ENCODE results near the gene NECTIN4. TPM values are rescaled to one million over a fixed set of nuclear protein-coding genes. Genes with fewer than 3 reads are reported as not detected.

The NECTIN4 gene
- total and polyA plus RNA-seq, 10 of the 15 experiments (the other 5 are each of a cell fraction or from before 2014, with no cell fraction given): 2.8 to 8.7 (median 3.7) TPM

GRCh38 chr1:161045736-161046604 lies 43.4 kb downstream of the NECTIN4 start, which contains the start of gene USF1 (continued):
- TF ChIP-seq BCLAF1 (IDR thresholded peaks at IDR 0.05) (no peak), IRF4 (IDR thresholded peaks at IDR 0.05; ENCODE audit: low read depth, low read length) (no peak), CUX1 (IDR thresholded peaks at IDR 0.05; ENCODE audit: insufficient replicate concordance, low read depth, low read length) (no peak), HDAC2 (IDR thresholded peaks at IDR 0.05) (no peak), HDAC6 (IDR thresholded peaks at IDR 0.05; ENCODE audit: unreplicated experiment) (peak; percentile 46), JUND (IDR thresholded peaks at IDR 0.05; ENCODE audit: low read depth, low read length) (no peak), MEF2A (IDR thresholded peaks at IDR 0.05; ENCODE audit: insufficient read depth, low read depth, low read length) (no peak), NBN (IDR thresholded peaks at IDR 0.05) (peak; percentile 92), POLR2AphosphoS2 (IDR thresholded peaks at IDR 0.05; ENCODE audit: low read depth, low read length) (peak; percentile 95), GABPA (IDR thresholded peaks at IDR 0.05; ENCODE audit: low read depth) (peak; percentile 97), SP1 (IDR thresholded peaks at IDR 0.05; ENCODE audit: low read depth, low read length) (peak; percentile 63), CEBPB (IDR thresholded peaks at IDR 0.05; ENCODE audit: borderline replicate concordance in 1 of 2, low read depth in 2 of 2, low read length in 2 of 2) (no peak), PML (IDR thresholded peaks at IDR 0.05; ENCODE audit: low read length) (peak; percentile 98), JUNB (IDR thresholded peaks at IDR 0.05) (no peak), SUZ12 (IDR thresholded peaks at IDR 0.05; ENCODE audit: unreplicated experiment) (no peak), ZNF24 (IDR thresholded peaks at IDR 0.05) (no peak), CHD1 (IDR thresholded peaks at IDR 0.05; ENCODE audit: low read depth, low read length) (peak; percentile 94; the same call in 1 of the 2 replicates), CREB1 (IDR thresholded peaks at IDR 0.05; ENCODE audit: low read depth) (peak; percentile 84)
- TF ChIP-seq, protein P1, sequence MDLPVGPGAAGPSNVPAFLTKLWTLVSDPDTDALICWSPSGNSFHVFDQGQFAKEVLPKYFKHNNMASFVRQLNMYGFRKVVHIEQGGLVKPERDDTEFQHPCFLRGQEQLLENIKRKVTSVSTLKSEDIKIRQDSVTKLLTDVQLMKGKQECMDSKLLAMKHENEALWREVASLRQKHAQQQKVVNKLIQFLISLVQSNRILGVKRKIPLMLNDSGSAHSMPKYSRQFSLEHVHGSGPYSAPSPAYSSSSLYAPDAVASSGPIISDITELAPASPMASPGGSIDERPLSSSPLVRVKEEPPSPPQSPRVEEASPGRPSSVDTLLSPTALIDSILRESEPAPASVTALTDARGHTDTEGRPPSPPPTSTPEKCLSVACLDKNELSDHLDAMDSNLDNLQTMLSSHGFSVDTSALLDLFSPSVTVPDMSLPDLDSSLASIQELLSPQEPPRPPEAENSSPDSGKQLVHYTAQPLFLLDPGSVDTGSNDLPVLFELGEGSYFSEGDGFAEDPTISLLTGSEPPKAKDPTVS (IDR thresholded peaks at IDR 0.05; ENCODE audit: low read depth, low read length): no peak
- TF ChIP-seq, protein P2, sequence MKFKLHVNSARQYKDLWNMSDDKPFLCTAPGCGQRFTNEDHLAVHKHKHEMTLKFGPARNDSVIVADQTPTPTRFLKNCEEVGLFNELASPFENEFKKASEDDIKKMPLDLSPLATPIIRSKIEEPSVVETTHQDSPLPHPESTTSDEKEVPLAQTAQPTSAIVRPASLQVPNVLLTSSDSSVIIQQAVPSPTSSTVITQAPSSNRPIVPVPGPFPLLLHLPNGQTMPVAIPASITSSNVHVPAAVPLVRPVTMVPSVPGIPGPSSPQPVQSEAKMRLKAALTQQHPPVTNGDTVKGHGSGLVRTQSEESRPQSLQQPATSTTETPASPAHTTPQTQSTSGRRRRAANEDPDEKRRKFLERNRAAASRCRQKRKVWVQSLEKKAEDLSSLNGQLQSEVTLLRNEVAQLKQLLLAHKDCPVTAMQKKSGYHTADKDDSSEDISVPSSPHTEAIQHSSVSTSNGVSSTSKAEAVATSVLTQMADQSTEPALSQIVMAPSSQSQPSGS (IDR thresholded peaks at IDR 0.05; ENCODE audit: low read length): no peak; the same call in none of the 2 replicates

Measured in GM12878 (cell line).